IPS DF 4.7 (cell line): Measurements from ENCODE around the gene TMC1.

ENCODE experiments used
- DNase-seq: peaks from one replicate; pipeline ENCODE4 v3.0.0-alpha.2; 2013; ENCODE audit warnings: low spot score; ENCODE audit errors: extremely low read depth

The TMC1 gene

DNA sequence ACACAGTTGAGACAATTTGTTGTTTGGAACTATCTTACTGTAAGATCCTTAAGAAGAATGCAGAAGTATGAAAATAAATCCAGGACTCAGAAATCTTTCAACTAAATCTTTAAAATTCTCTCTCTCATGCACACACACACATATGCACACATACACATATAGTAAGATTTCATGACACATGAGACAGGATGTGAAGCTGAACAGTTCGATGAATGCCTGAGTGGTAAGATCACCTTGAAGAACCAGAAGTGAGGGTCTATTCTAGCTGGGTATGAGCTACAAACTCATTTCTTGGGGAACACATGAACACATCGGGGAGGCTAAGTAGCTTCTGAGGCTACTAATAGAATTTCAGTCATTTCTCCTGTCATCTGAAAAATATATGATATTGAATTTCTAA is 153.6 kb downstream of the TMC1 start:
- no peak for DNase-seq

- no peak for DNase-seq
Observed at GRCh38 chr9:72675586-72675985, 154.2 kb downstream of the TMC1 start.

DNA sequence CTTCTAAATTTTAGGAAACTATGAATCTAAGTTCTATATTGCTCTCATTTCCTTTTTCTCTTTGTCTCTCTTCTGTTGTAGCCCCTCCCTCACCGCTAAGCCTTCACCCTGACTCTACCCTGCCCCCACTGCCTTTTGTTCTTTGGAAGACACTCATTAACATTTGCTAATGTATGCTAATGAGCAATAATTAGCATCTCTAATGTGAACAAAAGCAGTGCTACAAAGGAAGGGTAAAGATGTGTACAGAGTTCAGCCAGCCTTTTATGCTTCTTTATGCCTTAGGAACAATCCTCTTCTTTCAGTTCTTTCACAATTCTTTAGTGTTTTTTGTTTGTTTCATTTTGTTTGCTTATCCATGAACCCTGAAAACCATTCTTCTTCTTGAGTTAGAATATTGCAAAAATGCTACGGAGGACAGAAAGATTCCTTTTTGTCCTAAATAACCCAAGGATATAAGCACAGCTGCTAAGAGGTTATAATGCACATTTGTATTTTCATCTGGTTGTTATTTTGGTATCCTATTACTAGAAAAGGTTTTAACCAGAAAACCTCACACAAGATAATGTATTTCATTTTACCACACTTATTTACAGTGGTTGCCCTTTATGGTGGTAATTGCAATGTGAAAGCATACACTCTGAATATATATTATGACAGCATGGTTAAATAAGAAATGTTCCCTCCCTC is 159.3 kb downstream of the TMC1 start:
- peak; percentile 74 for DNase-seq

DNA sequence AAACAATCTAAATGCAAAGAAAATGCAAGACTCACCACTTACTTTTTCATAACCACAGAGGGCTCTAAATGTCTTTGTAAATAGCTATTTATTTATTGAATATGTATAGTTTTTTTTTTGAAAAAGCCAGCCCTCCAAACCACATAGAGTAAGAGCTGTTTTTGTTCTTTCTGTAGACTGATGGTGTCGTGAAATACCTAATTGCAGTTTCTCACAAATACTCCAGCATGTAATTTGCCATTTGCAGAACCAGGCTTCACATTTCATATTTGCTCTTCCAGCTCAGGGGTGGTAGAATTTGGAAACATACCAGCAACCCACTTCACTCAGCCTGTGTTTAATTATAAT is 159.8 kb downstream of the TMC1 start:
- DNase-seq, result no peak

DNA sequence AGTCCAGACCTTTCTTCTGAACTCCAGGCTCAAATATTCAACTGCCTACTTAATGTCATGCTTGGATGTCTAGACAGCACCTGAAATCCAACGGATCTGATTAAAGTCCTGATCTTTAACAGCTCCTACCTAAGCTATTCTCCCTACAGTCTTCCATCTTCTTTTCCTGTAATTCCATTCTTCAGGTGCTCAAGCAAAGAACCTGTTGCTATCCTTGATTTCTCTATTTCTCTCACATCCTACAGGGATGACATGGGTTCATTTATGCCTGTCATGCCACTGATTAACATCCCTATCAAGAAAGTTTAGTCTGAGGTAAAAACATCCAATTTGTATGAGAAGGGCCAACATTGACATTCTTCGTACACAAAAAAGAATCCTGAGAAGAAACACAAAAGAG is 163.2 kb downstream of the TMC1 start:
- no peak for DNase-seq

DNA sequence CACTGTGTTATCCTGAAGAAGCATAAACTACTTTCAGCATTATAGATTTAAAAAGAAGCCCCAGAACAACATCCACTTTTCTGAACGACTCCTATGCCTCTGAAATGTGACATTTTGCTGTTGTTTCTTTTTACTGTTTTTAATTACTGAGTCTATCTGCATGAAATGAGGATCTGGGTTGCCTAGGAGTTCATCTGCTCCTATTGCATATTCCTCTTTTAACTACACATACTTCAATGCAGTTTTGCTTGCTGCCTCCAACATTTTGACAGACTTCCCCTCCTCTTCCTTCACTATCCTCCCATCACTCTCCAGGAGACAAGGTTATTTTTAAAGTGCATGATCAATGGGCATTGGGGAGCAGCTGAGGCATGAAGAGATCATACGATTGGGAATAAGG is 164.5 kb downstream of the TMC1 start:
- no peak for DNase-seq

GRCh38 chr9:72687331-72687730 is 165.9 kb downstream of the TMC1 start:
- no peak for DNase-seq

DNA sequence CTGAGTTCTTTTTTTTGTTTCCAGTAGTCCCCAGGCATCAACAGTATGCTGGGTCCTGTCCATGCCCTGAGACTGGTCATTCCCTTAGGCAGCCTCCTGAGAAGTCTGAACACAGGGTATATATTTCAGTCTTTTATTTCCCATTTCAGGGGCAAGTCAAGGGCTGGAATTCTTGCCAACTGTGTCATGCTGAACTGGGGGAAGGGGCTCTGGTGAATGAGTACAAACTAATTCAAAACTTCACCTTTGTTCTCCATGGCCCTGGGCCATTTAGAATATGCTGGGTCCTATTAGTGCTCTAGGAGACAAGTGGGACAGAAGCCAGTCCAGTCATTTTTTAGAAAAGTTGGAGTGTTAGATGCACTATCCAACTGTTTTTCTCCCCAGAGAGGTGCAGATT is 170.3 kb downstream of the TMC1 start:
- no peak for DNase-seq

- DNase-seq, result no peak
Observed at GRCh38 chr9:72695365-72695764, 174.0 kb downstream of the TMC1 start.

- DNase-seq, result no peak
Observed at GRCh38 chr9:72696511-72696910, 175.1 kb downstream of the TMC1 start.

- no peak for DNase-seq
Observed at GRCh38 chr9:72701510-72701909, 180.1 kb downstream of the TMC1 start.

DNA sequence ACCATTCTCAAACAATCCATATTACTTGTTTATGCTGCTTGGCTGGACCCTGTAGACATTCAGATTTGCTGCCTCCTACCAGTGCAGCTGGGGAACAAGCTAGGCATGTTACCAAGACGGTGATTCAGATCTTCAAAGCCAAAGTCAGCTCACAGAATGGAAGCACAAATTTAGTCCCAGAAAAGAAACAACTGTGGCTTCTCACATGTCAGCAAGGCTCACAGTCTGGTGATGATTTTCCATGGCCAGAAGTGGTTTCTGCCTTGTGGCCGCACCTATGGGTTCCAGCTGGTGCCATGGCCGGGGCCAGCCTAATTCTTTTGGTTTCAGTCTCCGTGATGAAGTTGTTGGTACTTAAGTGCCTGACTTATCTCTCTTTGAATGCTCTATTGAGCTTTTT is 182.2 kb downstream of the TMC1 start:
- no peak for DNase-seq

DNA sequence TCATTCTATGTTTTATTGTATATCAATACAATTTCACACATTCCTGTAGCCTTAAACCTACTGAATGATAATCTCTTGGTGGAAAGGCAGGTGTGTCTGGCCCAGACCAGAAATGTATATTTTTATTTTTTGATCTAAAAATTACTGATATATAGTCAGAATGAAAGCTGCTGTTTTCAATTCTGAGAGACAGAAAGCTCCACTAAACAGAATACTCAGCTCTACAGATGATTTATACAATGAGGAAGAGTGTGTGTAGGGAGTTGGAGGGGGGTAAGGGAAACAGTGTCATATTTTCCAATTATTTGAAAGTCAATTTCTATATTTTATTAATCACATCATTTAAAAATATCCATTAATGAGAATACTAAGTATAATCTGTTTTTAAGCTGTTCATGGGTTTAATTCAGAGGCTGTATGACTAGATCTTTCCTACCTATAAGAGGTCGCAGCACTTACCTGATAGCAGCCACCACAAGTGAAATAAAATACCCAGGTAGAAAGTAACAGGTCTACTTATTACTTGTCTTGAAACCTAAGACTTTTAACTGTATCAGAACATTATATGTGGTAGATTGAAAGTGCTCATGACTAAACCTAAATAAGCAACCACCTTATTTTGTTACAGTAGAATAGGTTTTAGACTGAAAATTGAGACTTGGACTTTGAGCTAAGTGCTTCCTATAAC is 183.4 kb downstream of the TMC1 start:
- no peak for DNase-seq

DNA sequence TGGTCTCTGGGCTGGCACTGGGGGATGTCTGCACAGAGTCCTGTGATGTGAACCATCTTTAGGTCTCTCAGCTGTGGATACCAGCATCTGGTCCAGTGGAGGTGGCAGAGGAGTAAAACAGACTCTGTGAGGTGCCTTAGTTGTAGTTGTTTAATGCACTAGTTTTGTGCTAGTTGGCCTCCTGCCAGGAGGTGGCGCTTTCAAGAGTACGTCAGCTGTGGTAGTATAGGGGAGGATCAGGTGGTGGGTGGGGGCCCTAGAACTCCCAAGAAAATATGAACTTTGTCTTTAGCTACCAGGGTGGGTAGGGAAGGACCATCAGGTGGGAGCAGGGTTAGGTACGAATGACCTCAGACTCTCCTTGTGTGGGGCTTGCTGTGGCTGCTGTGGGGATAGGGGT is 197.1 kb downstream of the TMC1 start:
- no peak for DNase-seq

DNA sequence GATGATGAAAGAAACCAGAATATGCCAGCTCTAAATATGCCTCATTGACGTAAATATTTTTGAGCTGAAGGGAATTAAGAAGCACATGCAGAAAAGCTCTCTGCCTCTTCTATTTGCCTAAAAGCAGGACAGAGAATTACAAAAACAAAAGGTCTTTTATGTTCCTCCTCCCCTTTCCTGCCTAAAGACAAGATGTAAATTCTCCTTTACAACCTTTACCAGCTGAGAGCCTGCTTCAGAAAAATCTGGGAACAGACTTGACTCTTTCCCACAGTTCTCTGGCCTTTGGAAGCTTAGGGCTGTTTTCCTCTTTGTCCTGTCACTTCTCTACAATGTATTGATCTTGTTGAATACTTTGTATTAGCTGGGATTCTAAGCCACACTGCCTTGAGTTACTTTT is 199.7 kb downstream of the TMC1 start:
- DNase-seq, result no peak

- DNase-seq, result no peak
Observed at GRCh38 chr9:72726947-72727346, 205.5 kb downstream of the TMC1 start.

DNA sequence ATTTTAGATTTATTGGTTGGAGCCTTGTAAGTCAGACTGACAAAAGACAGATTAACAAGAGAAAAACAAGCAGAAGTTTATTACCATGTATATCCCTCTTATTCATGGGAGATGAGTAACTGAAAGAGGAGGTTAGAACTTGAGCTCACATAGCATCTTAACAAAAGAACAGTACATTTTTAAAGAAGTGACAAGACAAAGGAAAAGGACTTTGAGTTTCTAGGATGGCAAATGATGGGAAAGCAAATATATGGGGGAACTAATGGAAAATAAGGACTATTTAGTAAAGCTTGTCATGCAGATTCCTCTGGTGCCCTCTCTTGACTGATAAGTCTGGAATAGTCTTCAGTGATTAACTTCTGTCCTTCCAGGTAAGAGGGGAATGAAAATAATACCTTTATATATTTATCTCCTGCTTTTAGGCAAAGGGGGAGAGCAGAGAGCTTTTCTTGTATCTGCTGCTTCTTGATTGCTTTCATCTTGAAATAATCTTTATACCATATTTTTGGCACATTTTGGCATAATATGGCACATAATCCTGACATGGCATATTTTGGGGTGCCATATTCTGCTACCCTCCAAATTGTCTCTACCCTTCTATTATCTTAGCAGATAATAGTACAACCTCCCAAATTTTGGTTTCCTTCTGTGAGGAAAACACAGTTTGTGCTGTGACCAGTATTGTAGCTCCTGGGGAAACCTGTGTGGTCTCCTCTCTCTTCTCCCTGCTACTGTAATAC is 206.8 kb downstream of the TMC1 start:
- no peak for DNase-seq

DNA sequence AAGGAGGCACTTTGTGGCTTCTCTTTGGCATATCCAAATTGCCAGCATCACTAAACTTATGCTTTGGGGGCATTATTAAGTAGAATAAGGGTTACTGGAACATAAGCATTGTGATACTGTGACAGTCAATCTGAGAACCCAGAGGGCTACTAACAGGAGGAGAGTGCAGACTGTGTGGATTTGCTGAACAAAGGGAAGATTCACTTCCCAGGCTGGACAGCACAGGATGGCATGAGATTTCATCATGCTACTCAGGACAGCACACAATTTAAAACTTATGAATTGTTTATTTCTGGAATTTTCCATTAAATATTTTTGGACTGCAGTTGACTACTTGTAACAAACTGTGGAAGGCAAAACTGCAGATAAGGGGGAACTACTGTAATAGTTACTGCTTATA is 212.5 kb downstream of the TMC1 start:
- DNase-seq, result no peak

- DNase-seq, result no peak
Observed at GRCh38 chr9:72734631-72735030, 213.2 kb downstream of the TMC1 start.

DNA sequence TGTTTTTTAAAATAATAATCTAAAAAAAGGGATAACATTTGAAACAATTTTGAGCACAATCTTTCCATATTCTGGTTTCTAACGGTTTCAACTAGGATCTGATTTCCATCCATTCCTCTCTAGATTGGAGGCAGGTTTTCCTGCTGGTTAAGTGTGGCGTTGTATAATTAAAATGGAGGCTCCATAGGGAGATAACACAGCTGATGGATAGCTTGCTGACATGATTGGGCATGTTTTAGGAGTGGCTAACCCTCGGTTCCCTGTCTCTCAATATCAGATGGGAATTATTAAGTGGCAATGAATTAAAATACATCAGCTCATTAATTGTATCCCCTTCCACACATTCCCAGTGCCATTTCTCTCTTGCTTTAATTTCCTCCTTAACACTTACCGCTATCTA is 222.4 kb downstream of the TMC1 start:
- DNase-seq, result no peak

DNA sequence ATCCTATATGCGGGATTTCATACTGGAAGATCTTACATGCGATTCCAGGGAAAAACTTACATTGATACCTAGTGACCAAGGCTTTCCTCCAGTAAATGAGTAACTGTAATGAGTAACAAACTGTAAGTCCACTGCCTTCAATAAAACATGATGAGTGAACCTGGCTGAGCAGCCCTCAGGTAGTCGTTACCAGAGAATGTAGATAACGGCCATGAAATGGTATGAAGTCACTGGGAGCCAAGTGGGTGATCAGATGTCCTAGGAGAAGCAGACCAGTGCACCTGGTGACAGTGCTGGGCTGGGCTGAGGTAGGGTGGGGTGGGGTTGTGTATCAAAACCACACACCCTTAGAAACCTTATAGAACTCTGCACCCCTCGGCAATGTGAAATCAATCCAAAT is 227.9 kb downstream of the TMC1 start:
- DNase-seq, result no peak

GRCh38 chr9:72751541-72751940 is 230.1 kb downstream of the TMC1 start:
- no peak for DNase-seq
